Transverse colon (tissue), 4 donors: ENCODE data around the gene POLD2. TPM values are rescaled to one million over a fixed set of nuclear protein-coding genes. Genes with fewer than 3 reads are reported as not detected.

ENCODE experiments used
- DNase-seq: peaks from one replicate; pipeline ENCODE4 v3.0.0-alpha.2; 2019
- H3K27ac ChIP-seq, 4 donors: fragments of 200-600 bp; sonication (generic); 2 replicates each; pipeline ENCODE4 v1.5.1; 2016 to 2018; ENCODE audit warnings: inconsistent platforms in 4 of 4
- H3K27me3 ChIP-seq: fragments of 200-600 bp; sonication (generic); 2 replicates; pipeline ENCODE4 v1.5.1; 2017; ENCODE audit warnings: inconsistent platforms
- H3K36me3 ChIP-seq, 4 donors: fragments of 200-600 bp; sonication (generic); 2 replicates each; pipeline ENCODE4 v1.5.1; 2017 to 2019; ENCODE audit warnings: inconsistent platforms in 4 of 4
- H3K4me1 ChIP-seq, 4 donors: fragments of 200-600 bp; sonication (generic); 2 replicates each; pipeline ENCODE4 v1.5.1; 2017 to 2020; ENCODE audit warnings: inconsistent platforms in 4 of 4
- H3K4me3 ChIP-seq, 4 donors: fragments of 200-600 bp; sonication (generic); 1 replicate in 1 of 4; 2 replicates in 3 of 4; pipeline versions ENCODE4 v1.5.1 to v1.6.1; 2017 to 2019; ENCODE audit warnings: inconsistent platforms in 4 of 4
- H3K9me3 ChIP-seq, 2 donors: fragments of 200-600 bp; sonication (generic); 2 replicates each; pipeline ENCODE4 v1.5.1; 2017 to 2019; ENCODE audit warnings: inconsistent platforms in 2 of 2
- CTCF ChIP-seq, 5 experiments: fragments of 200-600 bp in 3 of 5; fragments of 450-650 bp in 2 of 5; sonication (generic) in 3 of 5; IDR thresholded peaks; 1 replicate in 2 of 5; 2 replicates in 3 of 5; pipeline ENCODE4 v1.5.1; 2016 to 2017; ENCODE audit warnings: antibody characterized with exemption in 5 of 5, inconsistent platforms in 3 of 5, mild to moderate bottlenecking in 2 of 5, moderate library complexity in 1 of 5
- EP300 ChIP-seq: sonication (generic); formaldehyde crosslinking; IDR thresholded peaks from one replicate; pipeline ENCODE4 v1.6.1; 2017; ENCODE audit warnings: antibody characterized with exemption, low read depth
- POLR2A ChIP-seq: fragments of 450-650 bp; IDR thresholded peaks from one replicate; pipeline ENCODE4 v1.6.1; 2016; ENCODE audit warnings: antibody characterized with exemption, mild to moderate bottlenecking, moderate library complexity
- POLR2AphosphoS5 ChIP-seq, 3 donors: sonication (generic); formaldehyde crosslinking; IDR thresholded peaks; one replicate each; pipeline ENCODE4 v1.6.1; 2016; ENCODE audit warnings: antibody characterized with exemption in 3 of 3
- WGBS, 2 donors: methylation state at CpG; one replicate each; pipeline ENCODE4 v1.1.5; 2018; ENCODE audit warnings: low coverage in 1 of 2; 5-methylcytosine and 5-hydroxymethylcytosine counted together
- in situ Hi-C, 4 donors: fragments of 200-750 bp; cut with MboI; loops; one replicate each; pipeline versions ENCODE4 v1.15.0 to v1.15.1; 2017; ENCODE audit warnings: low sequenced_read_pairs in 3 of 4, low pct_ligation_motif_present in 1 of 4, low pct_unique_long_range_greater_than_20kb in 1 of 4
- intact Hi-C: fragments of 100-400 bp; cut with DNase I; formaldehyde crosslinking; loops from one replicate; pipeline ENCODE4 v1.15.1; 2023; ENCODE audit warnings: low total_unique reads
- total RNA-seq, 4 donors: library from RNA; depleted of rRNA; stranded (reverse); fragments of >200 nt; gene quantifications; one replicate each; pipeline ENCODE4 v1.1.0, GENCODE V29; 2016

The POLD2 gene
- total RNA-seq, 4 donors from 2014 or later = 20.1 to 32.7 (median 22.7) TPM

- TF ChIP-seq EP300 (no peak), CTCF (IDR thresholded peaks at IDR 0.05) (no peak), POLR2AphosphoS5 (IDR thresholded peaks at IDR 0.05) (peak in 1 of 3 donors; percentile 5), POLR2A (no peak)
- in situ Hi-C loops (no loop called here), intact Hi-C loops (no loop called here)
- no peaks in the 10 kb centered on the region for H3K9me3 ChIP-seq
- no peaks in the 10 kb centered on the region for H3K27me3 ChIP-seq
- H3K36me3 ChIP-seq = no peaks in the 10 kb centered on the region
- no peak overlapping the region for H3K4me3 ChIP-seq
- peak; percentile 6 for DNase-seq
- WGBS, 2 donors = 75 to 87% methylated on average over 7 to 11 of the region's 11 CpGs
- H3K4me1 ChIP-seq = peaks cover 20 to 35% (median 28%) of the 10 kb centered on the region in 4 donors
- H3K27ac ChIP-seq = no peak overlapping the region
These were observed 56.0 kb downstream of the POLD2 start for GRCh38 chr7:44067064-44067951.

DNA sequence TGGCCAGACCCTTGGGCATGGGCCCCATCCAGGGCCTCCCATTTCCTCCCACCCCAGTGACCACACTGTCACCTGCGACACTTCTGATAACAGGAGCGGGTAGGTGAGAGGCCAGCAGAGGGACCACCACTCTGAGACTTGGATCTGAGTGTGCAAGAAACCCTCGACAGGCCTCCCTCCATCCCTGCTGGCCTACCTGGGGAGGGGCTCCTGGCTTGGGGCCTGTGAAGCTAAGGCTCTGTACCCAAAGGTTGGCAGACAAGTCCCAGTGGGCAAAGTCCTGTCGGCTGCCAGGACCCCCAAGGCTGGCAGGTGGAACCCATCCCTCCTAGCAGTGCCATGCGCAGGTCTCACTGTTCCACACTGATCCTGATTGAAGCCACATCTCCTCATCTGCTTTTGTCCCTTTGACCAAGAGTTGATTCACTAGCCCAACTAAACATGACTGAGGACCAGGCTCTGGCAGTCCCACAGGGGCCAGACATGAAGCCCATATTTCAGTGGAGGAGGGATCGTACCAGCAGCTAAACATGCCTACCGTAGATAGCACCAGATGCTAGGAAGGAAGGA lies 56.8 kb downstream of the POLD2 start:
- Histone ChIP-seq H3K36me3 (no peaks in the 10 kb centered on the region), H3K4me3 (no peak overlapping the region), H3K27ac (no peak overlapping the region), H3K27me3 (no peaks in the 10 kb centered on the region), H3K4me1 (peaks cover 16 to 28% (median 22%) of the 10 kb centered on the region in 4 donors), H3K9me3 (no peaks in the 10 kb centered on the region)
- 64% methylated on average over 7 of the region's 7 CpGs; no CpG with 5 or more reads in 1 of the 2 donors for WGBS, 2 donors
- intact Hi-C loops (no loop called here), in situ Hi-C loops (no loop called here)
- peak in 2 of 3 donors; percentile 2 to 3 for TF ChIP-seq POLR2AphosphoS5 (IDR thresholded peaks at IDR 0.05)
- no peak for TF ChIP-seq CTCF (IDR thresholded peaks at IDR 0.05)
- DNase-seq = peak; percentile 6

DNA sequence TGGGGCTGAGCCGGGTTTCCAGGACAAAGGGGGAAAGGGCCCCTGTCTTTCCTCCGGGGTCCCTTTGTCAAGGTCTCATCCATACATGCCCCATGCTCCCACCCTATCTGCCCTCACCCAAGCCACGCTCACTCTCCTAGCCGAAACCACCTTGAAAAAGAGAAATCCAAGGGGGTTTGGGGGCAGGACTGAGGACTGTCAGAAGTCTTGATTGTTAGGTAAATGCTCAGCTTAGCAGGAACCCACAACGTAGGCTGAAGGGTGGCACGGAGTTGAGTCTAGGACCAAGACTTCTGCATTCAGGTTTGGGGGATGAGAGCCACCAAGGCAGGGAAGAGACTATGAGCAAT lies 57.3 kb downstream of the POLD2 start:
- H3K4me1 ChIP-seq = peaks cover 16 to 23% (median 18%) of the 10 kb centered on the region in 4 donors
- no peaks in the 10 kb centered on the region for H3K27me3 ChIP-seq
- whole genome bisulfite sequencing, 2 donors = 6 to 51% methylated on average over 2 to 6 of the region's 6 CpGs
- intact Hi-C loops = no loop called here
- DNase-seq = no peak
- in situ Hi-C loops = no loop called here
- no peaks in the 10 kb centered on the region for H3K9me3 ChIP-seq
- H3K4me3 ChIP-seq = no peak overlapping the region
- peaks cover 0 to 5% (median 0%) of the 10 kb centered on the region in 4 donors for H3K36me3 ChIP-seq
- TF ChIP-seq CTCF (IDR thresholded peaks at IDR 0.05) (no peak), POLR2A (no peak), EP300 (no peak), POLR2AphosphoS5 (IDR thresholded peaks at IDR 0.05) (no peak)
- H3K27ac ChIP-seq = no peak overlapping the region

GRCh38 chr7:44065431-44066110 lies 57.8 kb downstream of the POLD2 start, which contains the start of gene PGAM2:
TSS of gene PGAM2 (minus strand) at chr7:44065567. CDS start at chr7:44065529, 38 bp downstream.
- Histone ChIP-seq H3K27ac (no peak within 1 kb of the TSS), H3K9me3 (no peaks in the 10 kb centered on the region), H3K4me3 (no peak within 1 kb of the TSS), H3K4me1 (peaks cover 16 to 20% (median 18%) of the 10 kb centered on the region in 4 donors), H3K36me3 (peaks cover 0 to 10% (median 1%) of the 10 kb centered on the region in 4 donors), H3K27me3 (no peaks in the 10 kb centered on the region)
- peak; percentile 9 for TF ChIP-seq POLR2A
- TF ChIP-seq EP300 = no peak
- TF ChIP-seq CTCF (IDR thresholded peaks at IDR 0.05) = no peak
- no peak for TF ChIP-seq POLR2AphosphoS5 (IDR thresholded peaks at IDR 0.05)
- 25% methylated on average over 14 of the region's 14 CpGs; no CpG with 5 or more reads in 1 of the 2 donors for WGBS, 2 donors
- DNase-seq = peak; percentile 18
- in situ Hi-C loops = no loop called here
- intact Hi-C loops = no loop called here
